Astrocyte (in vitro differentiated cells and primary cell): ENCODE measurements around the gene PPP6R2.

ENCODE experiments used
- CTCF ChIP-seq: IDR thresholded peaks from 2 replicates; pipeline ENCODE4 v1.5.1; 2011; ENCODE audit warnings: low read depth, mild to moderate bottlenecking, inconsistent platforms, low read length, moderate library complexity; ENCODE audit not compliant: insufficient read depth
- EZH2 ChIP-seq: IDR thresholded peaks from 2 replicates; pipeline ENCODE4 v1.6.1; 2012; ENCODE audit warnings: mild to moderate bottlenecking, low read length, inconsistent platforms; ENCODE audit not compliant: insufficient read depth

- no peak for TF ChIP-seq CTCF
- TF ChIP-seq EZH2, result no peak
These were observed 23.6 kb upstream of the PPP6R2 start for GRCh38 chr22:50319503-50319951.
